HG02610 (cell line): ENCODE data around the gene SMC1A.
"Not testable (repeated sequence)": the region's sequence is repeated elsewhere in the genome, so short reads cannot be mapped to it uniquely, and the experiment has no call there.

Source experiments
- ATAC-seq: cut with Tn5 transposase; IDR thresholded peaks from one replicate; pipeline ENCODE4 v1.9.1; 2021; ENCODE audit warnings: mild to moderate bottlenecking, moderate library complexity; ENCODE audit not compliant: unreplicated experiment

The SMC1A gene

DNA sequence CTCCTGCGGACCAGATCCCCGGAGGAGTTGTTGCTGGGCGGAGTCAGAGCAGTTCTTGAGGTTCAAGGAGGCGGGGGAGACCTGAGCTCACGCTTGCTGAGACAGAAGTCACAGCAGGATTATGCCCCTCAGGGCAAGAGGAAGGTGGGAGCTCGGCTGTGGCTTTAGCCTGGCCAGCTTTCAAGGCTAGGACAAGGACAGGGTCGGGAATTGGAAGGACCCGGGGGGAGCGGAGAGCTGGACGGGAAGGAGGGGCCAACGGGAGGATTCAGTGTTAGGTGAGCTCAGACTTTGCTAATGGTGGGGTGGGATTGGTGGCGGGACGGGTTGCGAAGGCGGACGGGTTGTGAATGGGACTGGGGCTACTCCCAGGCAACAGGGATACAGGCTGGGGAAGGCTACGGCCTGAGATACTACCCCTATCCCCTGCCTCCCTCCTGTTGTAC lies 430 bp upstream of the SMC1A start, which contains the start of gene RIBC1:
Gene RIBC1, plus strand, starts transcription at position 13 of the 446 bp plus-strand sequence. CDS start 3,404 bp downstream, outside the sequence.
- no peak for ATAC-seq

- no peak for ATAC-seq
Measured at GRCh38 chrX:53421772-53422085, 725 bp downstream of the SMC1A start.

- ATAC-seq, result no peak
Measured at GRCh38 chrX:53421125-53421524, 1.3 kb downstream of the SMC1A start.

- not testable (repeated sequence) for ATAC-seq
Measured at GRCh38 chrX:53420351-53420750, 2.1 kb downstream of the SMC1A start.

- no peak for ATAC-seq
Measured at GRCh38 chrX:53412446-53412845, 10.0 kb downstream of the SMC1A start.

- ATAC-seq, result no peak
Measured at GRCh38 chrX:53403535-53403934, 18.9 kb downstream of the SMC1A start.

DNA sequence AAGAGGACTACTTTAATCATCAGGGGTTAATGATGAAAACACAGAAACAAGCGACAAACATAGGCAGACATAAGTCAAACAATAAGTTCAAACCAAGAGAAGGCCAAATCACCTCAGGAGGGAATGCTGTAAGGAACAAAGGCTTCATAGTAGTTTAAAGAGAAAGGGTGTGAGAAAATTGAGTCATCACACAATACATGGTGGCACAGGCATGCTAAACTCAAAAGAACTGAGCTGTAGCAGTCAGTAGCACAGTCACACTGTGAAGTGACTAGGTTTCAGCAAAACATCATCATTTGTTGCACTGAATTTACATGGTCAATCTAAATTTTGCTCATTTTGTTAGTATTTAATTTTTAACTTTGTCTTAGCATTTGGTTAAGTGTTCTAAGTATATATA lies 24.2 kb downstream of the SMC1A start:
- ATAC-seq, result no peak

DNA sequence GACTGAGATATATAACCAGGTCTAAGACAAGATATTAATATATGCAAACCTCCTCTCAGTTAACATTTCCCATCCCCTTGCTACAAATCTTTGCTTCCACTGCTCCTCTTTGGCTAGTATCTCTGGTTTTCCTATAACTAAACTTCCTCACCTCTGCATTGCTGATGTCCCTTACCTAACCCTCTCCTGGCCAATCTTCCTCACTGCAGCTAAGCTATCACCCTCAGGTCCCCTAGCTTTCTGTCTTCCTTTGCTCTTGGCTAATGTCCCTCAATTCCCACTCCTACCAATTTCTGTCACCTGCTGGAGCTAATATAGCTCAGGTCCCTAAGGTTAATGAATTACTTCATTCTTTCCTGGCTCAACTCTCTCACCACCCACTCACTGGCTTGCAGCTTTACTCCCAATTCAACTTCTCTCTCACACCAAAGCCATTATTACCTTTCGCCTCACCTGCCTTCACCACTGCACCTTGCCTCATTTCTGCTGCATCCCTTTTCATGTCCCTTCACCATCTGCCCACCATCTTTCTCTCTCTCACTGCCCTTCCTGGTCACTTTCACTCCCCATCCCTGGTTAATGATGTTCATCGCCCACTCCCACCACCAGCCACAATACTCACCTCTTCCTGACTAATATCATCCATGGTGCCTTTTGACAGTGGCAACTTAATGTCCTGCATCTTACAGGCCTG lies 26.7 kb downstream of the SMC1A start:
- no peak for ATAC-seq

GRCh38 chrX:53383376-53384076 lies 38.9 kb downstream of the SMC1A start:
- ATAC-seq, result no peak

DNA sequence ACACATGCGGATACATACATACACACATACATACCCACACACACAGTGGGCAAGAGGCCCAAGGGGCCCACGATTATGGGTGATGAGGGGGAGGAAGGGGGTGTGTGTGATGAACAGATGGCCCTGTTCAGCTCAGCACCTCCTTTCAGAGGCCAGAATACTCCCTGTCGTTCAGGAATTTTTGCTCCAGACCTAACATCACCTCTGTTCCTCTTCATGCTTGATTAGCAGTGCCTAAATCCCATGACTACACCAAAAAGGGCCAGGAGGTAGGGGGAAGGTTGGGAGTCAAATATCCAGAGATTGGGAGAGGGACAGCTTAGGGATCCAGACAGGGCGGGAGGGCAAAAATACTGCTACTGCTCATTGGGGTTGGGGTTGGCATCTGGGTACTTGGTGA lies 42.7 kb downstream of the SMC1A start:
- ATAC-seq, result no peak

DNA sequence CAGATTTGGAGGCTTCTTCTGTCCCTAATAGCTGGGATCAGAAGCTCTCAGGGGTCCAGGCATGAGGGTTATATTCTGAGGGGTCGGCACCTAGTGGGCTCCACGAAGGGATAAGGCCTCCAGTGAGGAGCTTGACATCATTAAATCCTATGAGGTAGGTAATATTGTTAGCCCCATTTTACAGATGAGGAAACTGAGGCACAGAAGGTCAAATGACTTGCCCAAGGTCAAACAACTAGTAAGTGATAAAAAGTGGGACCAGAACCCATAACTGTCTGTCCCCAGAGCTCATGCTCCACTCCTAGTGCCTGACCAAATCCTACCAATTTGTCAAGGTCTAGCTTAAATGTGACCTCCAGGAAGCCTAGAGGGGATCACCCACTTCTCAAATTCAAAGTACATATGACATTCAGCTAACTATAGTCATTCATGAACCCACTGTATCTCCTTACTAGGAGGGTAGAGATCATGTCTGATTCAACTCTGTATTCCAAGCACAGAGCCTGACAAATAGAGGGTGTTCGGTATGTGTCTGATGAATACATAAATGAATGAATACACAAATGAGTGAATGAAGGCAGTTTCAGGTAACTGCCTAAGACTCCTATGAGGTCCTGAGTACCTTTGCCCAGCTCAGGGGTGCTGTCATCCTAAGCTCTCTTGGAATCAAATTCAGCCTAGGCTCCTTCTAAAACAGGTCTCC lies 43.3 kb downstream of the SMC1A start:
- no peak for ATAC-seq

- ATAC-seq, result no peak
Measured at GRCh38 chrX:53377464-53377863, 45.0 kb downstream of the SMC1A start.

DNA sequence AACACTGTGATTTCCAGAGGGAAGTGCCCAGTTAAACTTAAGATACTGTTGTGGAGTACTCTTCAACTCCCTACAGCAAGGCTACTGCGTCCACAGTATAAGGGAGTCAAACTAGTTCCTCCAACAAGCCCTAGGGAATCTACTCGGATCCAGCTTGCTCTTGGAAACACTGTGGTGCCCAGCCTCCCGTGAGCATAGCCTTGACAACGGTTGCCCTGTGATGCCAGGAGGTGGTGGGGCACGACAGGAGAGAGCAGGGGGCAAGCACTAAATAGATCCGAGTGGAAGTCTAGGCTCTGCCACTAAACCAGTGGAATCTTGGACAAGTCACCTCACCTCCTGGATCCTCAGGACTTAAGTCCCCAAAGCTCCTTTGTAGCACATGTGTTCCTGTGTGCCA lies 45.6 kb downstream of the SMC1A start:
- no peak for ATAC-seq

- ATAC-seq, result no peak
Measured at GRCh38 chrX:53374923-53375322, 47.5 kb downstream of the SMC1A start.

- no peak for ATAC-seq
Measured at GRCh38 chrX:53374222-53374820, 48.1 kb downstream of the SMC1A start.

DNA sequence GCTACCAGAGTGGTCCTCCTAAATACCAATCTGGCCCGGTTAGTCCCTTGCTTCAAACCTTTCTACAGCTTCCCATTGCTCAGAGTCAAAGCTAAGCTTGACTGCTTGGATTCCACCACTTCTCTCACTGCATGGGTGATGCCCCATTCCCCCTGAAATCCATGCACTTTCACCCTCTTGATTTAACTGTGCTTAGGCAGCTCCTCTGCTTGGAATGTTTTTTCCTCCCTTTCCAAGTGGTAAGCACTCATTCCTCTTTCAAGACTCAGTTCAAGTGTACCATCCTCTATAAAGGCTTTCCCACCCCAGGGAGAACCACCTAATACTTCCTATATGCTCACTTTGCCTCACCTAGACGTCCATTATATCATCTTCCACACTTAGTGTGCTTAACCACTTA lies 49.1 kb downstream of the SMC1A start:
- no peak for ATAC-seq

GRCh38 chrX:53366454-53366853 lies 56.0 kb downstream of the SMC1A start:
- not testable (repeated sequence) for ATAC-seq

GRCh38 chrX:53362449-53362848 lies 60.0 kb downstream of the SMC1A start:
- ATAC-seq, result no peak

GRCh38 chrX:53357799-53358530 lies 64.5 kb downstream of the SMC1A start:
- ATAC-seq, result no peak

DNA sequence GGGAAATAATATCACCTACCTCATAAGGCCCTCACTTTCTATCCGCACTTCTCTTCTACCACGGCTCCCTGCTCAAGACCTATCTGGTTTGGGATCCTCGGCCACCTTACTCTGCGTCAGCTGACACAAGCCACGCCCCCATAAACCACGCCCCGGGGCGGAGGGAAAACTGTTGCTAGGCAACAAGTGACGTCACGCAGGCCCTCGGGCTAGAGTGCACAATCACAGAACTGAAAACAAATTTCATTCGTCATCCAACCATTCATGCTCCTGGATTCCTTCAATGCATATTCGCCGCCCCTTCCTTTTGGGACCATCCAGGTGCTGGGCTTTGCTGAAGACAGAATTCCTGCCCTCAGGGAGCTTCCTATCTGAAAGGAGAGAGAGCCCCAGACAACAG lies 66.3 kb downstream of the SMC1A start:
- ATAC-seq, result no peak

DNA sequence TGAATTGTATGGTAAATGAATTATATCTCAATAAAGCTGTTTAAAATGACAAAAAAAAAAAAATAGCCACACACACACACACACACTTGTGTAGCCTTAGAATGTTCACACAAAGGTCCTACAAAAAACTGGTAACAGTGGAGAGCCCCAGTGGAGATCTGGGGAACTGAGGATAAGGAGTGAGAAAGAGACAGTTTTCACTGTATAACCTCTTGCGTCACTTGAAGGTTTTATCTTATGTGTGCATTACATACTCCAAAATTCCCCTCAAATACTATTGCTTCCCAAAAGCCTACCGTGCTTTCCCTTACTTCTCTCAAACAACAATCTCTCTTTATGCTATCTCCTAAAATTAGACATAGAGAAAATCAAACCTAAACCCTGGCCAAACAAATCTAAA lies 67.8 kb downstream of the SMC1A start:
- no peak for ATAC-seq
